Right lobe of liver (tissue), 4 donors: Measurements from ENCODE around the gene DUSP8.

Experiments used
- POLR2A ChIP-seq: fragments of 450-650 bp; IDR thresholded peaks from one replicate; pipeline ENCODE4 v1.6.1; 2017; ENCODE audit warnings: antibody characterized with exemption, mild to moderate bottlenecking
- TF ChIP-seq, protein P1 (sequence below), 4 donors: fragments of 200-600 bp in 3 of 4; fragments of 450-650 bp in 1 of 4; IDR thresholded peaks; one replicate each; pipeline versions ENCODE4 v1.5.1 to v1.8.0; 2016 to 2022; ENCODE audit warnings: antibody characterized with exemption in 4 of 4, mild to moderate bottlenecking in 2 of 4
- donor health status: DM: no; HTN: no; CAD: no.
- donor health status: DM: no; HTN: no; CAD: no.
- donor health status: DM: no; HTN: yes; CAD: no.

GRCh38 chr11:1574933-1575242 lies 2.8 kb upstream of the DUSP8 start:
- TF ChIP-seq, protein P1, sequence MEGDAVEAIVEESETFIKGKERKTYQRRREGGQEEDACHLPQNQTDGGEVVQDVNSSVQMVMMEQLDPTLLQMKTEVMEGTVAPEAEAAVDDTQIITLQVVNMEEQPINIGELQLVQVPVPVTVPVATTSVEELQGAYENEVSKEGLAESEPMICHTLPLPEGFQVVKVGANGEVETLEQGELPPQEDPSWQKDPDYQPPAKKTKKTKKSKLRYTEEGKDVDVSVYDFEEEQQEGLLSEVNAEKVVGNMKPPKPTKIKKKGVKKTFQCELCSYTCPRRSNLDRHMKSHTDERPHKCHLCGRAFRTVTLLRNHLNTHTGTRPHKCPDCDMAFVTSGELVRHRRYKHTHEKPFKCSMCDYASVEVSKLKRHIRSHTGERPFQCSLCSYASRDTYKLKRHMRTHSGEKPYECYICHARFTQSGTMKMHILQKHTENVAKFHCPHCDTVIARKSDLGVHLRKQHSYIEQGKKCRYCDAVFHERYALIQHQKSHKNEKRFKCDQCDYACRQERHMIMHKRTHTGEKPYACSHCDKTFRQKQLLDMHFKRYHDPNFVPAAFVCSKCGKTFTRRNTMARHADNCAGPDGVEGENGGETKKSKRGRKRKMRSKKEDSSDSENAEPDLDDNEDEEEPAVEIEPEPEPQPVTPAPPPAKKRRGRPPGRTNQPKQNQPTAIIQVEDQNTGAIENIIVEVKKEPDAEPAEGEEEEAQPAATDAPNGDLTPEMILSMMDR (IDR thresholded peaks at IDR 0.05), result no peak
- TF ChIP-seq POLR2A, result no peak
